ENCODE results near the gene IL12RB2.
"Not testable (repeated sequence)": the region's sequence is repeated elsewhere in the genome, so short reads cannot be mapped to it uniquely, and the experiment has no call there.

Gene IL12RB2

DNA sequence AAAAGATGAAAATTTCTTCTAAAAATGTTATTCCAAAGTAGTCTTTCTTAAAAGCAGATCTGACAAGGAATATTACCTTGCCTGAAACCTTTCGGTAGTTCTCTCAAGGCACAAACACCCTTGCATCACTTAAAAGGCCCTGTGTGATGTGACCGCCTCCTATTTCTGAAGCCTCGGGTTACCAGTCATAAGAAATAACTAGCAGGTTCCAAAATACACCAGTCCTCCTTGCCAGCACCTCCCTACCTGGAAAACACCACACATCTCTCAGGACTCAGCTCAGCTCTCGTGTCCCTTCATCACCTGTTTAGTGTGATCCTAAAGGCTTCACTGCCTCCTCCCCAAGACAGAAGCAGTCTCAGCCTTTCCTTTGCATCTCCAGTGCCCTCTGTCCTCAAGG is 86.9 kb downstream of the IL12RB2 start:
- DNase-seq (ENCODE audit: low read depth in 2 of 2), result no peak

DNA sequence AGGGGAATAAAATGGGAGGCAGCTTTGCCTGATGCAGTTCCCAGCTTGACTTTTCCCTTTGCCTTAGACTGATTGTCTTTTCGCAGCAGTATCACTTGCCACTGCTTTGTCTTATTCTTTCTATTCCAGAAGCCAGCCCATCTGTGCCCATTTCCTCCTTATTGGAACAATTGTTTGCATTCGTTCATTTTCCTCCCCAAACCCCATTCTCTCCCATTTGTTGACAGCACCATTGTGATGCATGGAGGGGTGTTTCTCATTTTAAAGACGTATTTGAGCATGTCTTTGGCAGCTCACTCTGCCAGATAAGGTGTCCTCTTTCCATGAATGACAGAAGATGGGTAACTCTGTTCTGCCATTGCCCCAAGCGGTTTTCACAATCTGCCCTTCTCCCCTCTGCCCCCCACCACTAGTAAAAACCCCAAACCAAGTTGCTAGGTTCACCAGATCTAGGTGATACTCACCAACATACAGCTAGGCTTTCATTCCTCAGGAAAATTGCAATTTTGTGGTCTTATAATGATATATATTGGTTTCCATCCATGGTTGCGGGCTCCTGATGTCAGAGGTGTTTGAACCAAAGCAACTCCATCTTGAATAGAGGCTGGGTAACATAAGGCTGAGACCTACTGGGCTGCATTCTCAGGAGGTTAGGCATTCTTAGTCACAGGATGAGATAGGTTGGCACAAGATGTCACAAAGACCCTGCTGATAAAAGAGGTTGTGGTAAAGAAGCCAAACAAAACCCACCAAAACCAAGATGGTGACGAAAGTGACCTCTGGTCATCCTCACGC is 91.7 kb downstream of the IL12RB2 start:
- no peak for DNase-seq (ENCODE audit: low read depth in 2 of 2)

DNA sequence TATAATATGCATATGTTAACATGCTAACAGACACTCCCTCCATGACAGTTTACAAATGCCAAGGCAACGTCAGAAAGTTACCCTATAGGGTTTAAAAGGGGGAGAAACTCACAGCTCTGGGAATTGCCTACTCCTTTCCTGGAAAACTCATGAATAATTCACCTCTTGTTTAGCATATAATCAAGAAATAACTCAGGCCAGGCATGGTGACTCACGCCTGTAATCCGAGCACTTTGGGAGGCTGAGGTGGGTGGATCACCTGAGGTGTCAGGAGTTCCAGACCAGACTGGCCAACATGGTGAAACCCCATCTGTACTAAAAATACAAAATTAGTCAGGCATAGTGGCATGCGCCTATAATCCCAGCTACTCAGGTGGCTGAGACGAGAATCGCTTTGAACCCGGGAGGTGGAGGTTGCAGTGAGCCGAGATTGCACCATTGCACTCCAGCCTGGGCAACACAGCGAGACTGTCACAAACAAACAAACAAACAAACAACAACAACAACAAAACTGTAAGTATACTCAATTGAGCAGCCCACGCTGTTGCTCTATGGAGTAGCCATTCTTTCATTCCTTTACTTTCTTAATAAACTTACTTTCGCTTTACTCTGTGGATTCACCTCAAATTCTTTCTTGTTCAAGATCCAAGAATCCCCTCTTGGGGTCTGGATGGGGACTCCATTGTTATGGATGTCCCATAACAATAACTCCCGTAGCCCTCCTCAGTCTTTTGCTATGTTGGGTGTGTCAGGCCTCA is 92.5 kb downstream of the IL12RB2 start:
- peak; percentile 62 to 76 for DNase-seq (ENCODE audit: low read depth in 2 of 2)

DNA sequence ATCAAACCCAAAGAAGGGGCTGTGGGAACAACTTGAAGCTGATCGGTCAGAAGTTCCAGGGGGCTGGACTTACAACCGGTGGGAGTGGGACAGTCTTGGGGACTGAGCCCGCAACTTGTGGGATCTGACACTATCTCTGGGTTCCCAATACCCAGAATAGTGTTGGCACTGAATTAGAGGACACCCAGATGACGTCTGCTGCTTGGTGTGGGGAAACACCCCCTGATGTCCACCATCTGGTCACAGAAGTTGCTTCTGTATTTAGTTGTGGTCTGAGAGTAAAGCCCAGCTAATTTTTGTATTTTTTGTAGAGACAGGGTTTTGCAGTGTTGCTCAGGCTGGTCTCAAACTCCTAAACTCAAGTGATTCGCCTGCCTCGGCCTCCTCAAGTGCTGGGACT is 93.8 kb downstream of the IL12RB2 start:
- no peak for DNase-seq (ENCODE audit: low read depth in 2 of 2)

DNA sequence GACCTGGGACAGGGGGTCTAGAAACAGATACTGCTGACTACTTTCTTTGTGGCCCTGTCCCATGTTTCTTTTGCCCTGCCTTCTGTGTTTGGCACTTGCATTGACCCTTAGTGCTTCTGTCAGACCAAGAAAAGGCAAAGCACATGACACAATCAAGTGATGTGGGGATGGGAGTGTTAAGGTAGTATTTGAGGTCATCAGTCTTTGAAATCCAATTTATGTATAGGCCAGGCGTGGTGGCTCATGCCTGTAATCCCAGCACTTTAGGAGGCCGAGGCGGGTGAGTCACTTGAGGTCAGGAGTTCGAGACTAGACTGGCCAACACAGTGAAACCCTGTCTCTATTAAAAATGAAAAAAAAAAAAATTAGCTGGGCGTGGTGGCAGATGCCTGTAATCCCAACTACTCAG is 96.5 kb downstream of the IL12RB2 start:
- DNase-seq (ENCODE audit: low read depth in 2 of 2), result no peak

DNA sequence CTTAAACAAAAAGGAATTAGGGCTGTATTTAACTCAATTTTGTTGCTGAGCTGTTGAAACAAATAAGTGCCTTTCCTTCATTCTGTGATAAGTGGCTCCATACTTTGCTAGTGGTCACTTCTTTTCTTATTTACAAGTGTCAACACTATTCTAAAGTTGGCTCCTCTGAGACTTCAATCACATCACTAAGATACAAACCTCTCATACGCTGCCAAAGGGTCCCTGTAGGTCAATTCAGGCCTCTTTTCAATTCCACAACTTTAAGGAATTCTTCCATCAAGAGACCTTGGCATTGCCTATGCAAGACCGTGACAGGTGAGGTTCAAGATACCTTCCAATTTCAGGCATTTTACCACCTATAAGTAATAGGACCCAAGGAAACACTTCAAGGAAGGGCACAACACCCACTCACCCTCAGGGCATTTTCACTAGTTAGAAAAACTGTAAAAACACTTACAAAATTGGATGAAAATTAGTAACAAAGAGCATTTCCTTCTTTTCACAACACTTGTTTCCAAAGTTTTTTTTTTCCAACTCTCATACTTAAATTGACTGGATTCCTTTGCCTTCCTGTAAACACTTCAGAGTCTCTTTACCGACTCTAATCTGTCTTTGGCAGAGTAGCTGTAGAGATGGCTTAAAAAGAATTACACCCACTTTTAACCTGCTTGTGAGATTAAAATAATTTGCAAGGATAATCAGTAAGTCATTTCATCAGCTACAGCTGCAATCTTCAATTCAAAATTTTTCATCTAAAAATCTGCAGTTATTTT is 98.0 kb downstream of the IL12RB2 start:
- no peak for DNase-seq (ENCODE audit: low read depth in 2 of 2)

DNA sequence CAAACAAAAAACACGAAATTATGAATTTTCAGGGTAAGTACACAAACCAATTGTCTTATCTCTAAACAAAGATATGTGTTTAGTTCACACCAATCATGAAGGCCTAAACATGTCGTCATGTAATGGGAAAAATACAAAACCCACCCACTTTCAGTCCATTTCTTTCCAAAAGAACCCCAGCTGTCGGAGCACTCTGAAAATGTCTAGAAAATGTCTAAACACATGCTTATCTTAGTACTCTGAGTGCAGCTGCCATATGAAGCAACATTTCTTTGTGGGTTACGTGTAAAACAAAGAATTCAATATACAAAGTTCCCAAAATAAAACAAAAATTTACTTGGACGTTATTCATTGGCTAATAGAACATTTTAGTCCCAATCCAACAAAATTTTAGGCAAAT is 99.8 kb downstream of the IL12RB2 start:
- DNase-seq (ENCODE audit: low read depth in 2 of 2), result no peak

DNA sequence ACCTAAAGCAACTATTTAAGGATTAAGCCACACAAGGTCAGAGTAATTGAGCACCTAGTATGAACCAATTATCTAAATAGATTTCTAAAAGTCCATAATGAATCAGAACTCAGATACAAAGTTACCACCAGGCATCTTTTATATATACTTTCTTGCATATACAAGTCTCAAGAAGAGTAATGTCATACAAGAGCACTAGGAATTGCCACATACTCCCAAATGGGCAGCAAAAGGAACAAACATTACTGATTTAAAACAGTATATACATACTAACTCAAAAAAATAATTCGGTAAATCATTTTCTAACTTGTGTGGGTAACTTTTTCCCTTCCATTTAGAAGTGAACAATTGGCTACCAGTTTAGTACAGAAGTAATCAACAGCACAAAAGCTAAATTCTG is 100.5 kb downstream of the IL12RB2 start:
- DNase-seq (ENCODE audit: low read depth in 2 of 2), result no peak

DNA sequence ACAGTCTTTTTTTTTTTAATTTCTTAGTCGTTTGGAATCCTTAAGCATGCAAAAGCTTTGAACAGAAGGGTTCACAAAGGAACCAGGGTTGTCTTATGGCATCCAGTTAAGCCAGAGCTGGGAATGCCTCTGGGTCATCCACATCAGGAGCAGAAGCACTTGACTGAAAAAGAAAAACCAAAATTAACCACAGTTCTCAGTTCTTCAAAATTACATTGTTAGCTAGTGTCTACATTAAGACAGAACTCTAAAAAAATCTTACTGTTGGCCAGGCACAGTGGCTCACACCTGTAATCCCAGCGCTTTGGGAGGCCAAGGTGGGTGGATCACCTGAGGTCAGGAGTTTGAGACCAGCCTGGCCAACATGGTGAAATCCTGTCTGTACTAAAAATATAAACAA is 105.4 kb downstream of the IL12RB2 start:
- DNase-seq (ENCODE audit: low read depth in 2 of 2), result not testable (repeated sequence)

DNA sequence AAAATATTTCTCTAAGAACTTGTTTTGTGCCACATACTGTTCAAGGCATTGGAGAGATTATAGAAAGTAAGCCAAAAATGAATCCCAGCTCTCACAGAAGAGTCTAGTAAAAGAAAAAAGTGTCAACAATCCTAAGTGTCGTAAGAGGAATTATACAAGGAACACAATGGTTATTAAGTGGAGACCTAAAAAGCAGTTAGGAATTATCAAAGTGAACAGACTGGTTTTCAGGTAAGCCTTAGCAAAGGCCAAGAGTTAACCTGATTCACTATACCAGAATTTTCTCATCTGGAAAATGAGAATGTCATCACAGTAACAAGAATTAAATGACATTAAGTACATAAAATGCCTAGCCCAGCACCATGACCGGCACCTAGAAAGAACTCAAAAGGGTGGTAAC is 106.9 kb downstream of the IL12RB2 start:
- DNase-seq (ENCODE audit: low read depth in 2 of 2), result no peak

DNA sequence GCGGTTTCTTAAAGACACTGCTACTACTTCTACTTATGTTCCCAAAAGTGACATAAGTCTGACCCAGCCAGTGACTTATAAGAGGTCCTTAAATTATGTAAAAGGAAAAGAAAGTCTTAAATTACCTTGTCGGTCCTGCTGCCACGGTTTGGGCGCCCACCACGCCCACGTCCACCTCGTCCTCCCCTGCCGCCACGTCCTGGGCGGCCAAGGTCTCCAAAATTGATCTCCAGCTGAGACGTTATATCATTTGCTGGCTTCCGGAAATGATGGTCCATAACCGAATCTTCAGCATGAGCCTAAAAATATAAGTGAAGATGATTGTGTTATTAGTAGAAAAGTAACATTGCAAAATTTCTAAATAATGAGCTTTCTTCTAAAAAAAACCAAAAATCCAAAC is 107.4 kb downstream of the IL12RB2 start:
- DNase-seq (ENCODE audit: low read depth in 2 of 2), result no peak

DNA sequence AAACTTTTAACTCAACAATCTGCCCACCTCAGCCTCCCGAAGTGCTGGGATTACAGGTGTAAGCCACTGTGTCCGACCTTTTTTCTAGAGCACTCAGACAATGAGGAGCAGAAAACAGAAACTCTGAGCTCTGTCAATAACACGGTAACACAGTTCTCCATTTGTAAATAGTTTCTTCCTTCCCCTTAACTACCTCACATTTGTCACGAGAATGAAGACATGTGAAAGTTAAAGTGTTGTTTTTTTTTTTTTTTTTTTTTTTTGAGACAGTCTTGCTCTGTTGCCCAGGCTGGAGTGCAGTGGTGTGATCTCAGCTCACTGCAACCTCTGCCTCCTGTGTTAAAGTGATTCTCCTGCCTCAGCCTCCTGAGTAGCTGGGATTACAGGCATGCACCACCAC is 110.1 kb downstream of the IL12RB2 start:
- DNase-seq (ENCODE audit: low read depth in 2 of 2), result not testable (repeated sequence)

DNA sequence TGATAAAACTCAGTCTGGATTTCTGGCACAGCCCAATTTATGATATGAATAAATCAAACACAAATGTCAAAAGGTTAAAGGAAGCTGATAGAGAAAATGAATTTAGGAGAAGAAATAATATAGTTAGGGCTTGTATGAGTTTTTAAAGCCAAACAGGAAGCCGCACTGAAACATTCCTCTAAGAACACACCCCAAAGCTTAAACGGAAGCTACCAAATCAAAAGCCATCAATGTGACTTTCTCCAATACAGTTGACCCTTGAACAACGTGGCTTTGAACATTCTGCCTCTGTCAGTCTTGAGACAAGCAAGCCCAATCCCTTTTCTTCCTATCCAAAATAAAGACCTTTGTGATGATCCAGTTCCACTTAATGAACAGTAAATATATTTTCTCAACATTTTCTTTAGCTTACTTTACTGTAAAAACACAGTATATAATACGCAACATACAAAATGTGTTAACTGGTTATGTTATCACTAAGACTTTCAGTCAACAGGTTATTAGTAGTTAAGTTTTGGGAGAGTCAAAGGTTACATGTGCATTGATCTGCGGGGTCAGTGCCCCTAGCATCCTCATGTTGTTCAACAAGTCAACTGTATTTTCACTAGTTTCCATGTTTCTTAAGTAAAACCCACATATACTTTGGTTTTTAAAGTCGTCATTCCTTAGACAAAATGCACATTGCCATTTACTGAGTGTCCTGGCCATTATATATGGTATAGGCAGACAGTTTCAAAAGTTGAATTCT is 111.3 kb downstream of the IL12RB2 start:
- DNase-seq (ENCODE audit: low read depth in 2 of 2), result no peak

DNA sequence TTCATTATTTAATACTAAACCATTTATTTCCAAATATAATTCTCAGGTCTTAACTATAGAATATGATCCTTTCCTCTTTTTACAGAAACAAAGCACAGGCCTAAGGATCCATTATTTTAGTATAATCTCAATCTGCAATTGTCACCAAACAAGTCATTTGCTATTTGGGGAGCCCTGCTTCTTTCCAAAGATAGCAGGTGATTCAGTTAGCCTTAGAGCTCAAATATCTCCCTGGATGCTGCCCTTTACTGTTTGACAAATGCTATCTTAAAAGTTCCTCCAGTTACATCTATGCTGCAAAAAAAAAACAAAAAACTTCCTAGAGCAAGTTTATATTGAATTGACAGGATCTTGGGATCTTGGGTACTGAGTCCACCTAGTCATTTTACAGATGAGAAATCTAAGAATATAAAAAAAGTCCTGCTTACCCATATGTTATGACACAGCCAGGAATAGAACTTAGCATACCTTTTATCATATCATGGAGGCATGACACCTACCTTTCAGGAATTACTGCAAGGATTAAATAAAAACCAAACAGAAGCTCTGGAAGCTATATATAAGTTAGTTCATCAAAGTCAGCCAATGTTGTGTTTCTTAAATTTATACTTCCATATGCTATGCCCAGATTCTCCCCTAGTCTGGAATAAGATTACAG is 113.3 kb downstream of the IL12RB2 start:
- DNase-seq (ENCODE audit: low read depth in 2 of 2), result no peak

DNA sequence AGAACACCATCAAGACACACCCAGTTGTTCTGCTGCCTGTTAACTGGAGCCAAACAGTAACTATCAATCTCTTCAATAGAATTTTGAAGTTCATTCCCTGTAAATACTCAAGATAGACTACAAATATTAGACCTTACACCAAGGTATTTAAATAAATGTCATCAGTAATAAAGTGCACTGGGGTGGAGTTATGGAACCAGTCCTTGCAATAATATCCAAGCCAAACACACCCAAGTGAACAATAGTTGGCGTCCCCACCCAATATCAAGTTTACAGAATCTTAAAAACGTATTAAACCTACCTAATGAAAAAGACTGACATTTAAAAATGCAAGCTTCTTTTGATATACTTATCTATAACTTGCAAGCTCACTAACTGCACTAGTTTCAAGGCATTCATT is 119.8 kb downstream of the IL12RB2 start:
- DNase-seq (ENCODE audit: low read depth in 2 of 2), result no peak

DNA sequence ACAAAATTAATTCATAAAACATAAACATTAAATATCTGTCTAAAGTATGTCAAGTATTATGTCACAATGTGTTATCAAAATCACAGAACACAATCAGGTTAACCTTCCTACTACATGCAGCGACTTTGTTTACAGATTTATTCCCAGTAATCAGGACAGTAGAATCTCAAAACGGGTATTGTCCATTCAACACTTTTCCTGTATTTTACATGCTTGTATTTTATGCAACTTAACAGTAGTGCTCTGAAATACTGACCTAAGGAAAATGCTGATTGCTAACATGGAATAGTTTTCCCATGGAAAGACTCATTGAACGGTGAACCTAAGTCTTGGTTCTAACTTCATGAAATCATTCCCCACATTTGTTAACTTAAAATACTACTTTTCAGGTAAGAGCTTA is 120.3 kb downstream of the IL12RB2 start:
- no peak for DNase-seq (ENCODE audit: low read depth in 2 of 2)

DNA sequence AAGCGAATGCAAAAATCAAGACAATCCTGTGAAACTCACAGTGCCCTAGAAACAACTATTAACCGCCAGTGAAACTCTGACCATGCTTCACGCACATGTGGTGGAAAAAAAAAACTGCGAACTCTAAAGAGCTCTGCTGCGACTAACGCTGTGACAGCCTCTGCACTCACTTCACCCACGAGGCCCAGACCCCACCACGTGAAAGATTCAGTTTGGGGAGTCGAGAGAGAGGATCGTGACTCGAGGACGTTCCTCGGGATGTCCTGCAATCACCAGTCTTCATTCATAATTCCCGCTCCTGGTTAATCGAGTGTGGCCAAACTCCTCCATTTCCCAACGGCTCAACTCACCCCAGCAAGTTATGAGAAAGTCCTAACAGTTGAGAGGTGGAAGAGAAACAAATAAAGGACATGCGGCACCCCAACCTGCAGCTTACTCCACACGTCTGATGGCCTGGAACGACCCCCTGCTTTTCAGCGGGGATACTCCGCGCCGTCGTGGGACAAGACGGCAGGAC is 121.4 kb downstream of the IL12RB2 start:
- peak in 1 of 2 donors; percentile 20 for DNase-seq (ENCODE audit: low read depth in 2 of 2)

DNA sequence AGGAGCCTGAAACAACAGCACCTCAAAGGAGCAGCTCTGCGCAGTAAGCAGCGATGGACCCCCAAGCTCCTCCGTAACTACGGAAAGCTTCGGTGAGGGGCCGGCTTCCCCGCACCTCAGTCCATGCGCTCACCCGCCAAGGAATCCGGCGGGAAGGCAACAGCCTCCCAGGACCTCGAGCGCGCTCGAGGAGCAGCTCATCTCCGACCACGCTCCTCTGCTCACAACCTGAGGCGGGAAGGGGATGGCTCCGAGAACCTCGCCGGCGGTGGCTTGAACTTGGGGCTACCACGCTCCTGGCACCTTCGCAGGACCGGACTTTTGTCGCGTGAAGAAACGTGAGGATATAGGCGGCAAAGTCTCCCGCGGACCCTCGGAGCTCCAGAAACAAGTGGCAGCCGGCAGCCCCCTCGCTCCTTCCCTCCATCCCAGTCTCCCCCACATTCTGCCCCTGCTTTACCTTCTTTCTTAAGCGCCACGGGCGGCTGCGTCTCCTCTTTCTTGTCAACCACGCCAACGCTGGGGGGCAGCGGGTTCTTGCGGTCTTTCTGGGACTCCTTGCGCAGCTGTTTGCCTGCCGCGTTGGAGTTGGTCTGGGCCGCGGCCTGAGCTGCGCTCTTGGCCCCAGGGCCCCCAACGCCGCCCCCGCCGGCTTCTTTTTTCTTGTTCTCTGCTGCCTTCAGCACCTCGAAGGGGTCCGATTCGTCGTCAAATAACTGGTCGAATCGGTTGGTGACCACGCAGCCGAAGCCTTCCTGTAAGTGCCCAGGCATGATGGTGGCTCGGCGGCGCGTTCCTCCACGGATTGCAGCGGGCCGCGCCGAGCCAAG is 122.1 kb downstream of the IL12RB2 start:
- DNase-seq (ENCODE audit: low read depth in 2 of 2), result peak in 1 of 2 donors; percentile 8

DNA sequence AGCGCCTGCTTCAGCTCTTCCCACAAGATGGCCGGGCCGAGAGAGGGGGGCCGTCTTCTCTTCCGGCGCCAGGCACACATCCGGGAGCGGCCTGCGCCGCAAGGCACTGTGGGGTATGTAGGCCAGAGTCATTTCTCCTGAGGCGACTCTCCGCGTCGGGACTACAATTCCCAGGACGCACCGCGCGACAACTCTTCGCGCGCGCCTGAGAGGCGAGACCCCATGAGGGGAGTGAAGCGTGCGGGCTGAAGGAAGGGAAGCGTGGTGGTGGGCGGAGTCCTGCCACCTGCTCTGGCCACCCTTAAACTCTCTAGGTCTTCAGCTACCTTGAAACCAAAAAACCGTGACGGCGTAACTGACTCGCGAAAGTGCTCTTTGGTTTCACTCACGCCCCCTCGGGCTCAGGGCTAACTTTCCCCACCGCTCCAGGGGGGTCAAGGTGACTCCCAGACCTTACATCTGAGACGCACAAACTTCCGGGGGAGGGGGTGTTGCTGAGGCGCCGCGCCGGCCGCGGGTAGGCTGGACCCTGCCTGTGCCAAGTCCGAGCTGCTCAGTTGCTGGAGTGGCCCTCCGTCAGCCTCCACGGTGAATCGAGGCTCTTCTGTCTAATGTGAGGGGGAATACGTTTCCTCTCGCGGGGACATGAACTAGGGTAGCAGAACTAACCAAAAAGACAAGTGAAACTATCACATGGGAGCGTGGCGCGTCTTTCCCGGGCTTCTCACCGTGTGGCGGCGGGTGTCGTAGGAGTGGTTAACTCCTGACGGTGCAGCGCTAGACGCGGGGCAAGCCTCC is 122.9 kb downstream of the IL12RB2 start, which contains the start of gene SERBP1:
TSS of gene SERBP1 (minus strand) at position 45 of the 798 bp plus-strand sequence. CDS start 102 bp downstream, outside the sequence.
- DNase-seq (ENCODE audit: low read depth in 2 of 2), result peak; percentile 91 to 96

All from stimulated activated CD8-positive, alpha-beta memory T cell treated with anti-CD3 and anti-CD28 coated beads, Interleukin-15, amount 100 ng/mL, for 48 hours (primary cell).